ENCODE measurements around the gene STARD3.

Gene STARD3

DNA sequence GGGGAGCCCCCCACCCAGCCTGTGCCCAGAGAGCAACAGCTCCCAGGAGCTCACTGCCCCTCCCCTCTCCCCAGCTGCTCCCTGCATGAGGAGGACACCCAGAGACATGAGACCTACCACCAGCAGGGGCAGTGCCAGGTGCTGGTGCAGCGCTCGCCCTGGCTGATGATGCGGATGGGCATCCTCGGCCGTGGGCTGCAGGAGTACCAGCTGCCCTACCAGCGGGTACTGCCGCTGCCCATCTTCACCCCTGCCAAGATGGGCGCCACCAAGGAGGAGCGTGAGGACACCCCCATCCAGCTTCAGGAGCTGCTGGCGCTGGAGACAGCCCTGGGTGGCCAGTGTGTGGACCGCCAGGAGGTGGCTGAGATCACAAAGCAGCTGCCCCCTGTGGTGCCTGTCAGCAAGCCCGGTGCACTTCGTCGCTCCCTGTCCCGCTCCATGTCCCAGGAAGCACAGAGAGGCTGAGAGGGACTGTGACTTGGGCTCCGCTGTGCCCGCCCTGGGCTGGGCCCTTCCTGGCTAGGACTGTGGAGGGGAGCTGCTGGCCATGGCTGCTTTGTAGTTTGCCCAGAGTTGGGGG is 28.8 kb downstream of the STARD3 start:
- H3K9ac ChIP-seq (ENCODE audit: low read depth in 1 of 2, low read length in 2 of 2) = no peak overlapping the region
- peaks cover 14 to 19% of the 10 kb centered on the region in 2 donors for H3K27me3 ChIP-seq (ENCODE audit: control insufficient read depth in 2 of 2, insufficient read depth in 2 of 2, low read length in 2 of 2)

GRCh38 chr17:39666231-39666600 is 29.3 kb downstream of the STARD3 start:
- Histone ChIP-seq H3K36me3 (ENCODE audit: control insufficient read depth in 2 of 2, insufficient read depth in 2 of 2, low read length in 2 of 2) (peaks cover 7 to 9% of the 10 kb centered on the region in 2 donors), H3K27me3 (ENCODE audit: control insufficient read depth in 2 of 2, insufficient read depth in 2 of 2, low read length in 2 of 2) (peaks cover 15 to 19% of the 10 kb centered on the region in 2 donors), H3K4me3 (ENCODE audit: low read length in 2 of 2) (no peak overlapping the region), H3K9me3 (ENCODE audit: control insufficient read depth in 2 of 2, low read length in 2 of 2) (no peaks in the 10 kb centered on the region), H3K4me1 (ENCODE audit: control insufficient read depth in 2 of 2, insufficient read depth in 2 of 2, low read length in 2 of 2) (peaks cover 33 to 40% of the 10 kb centered on the region in 2 donors), H3K27ac (ENCODE audit: low read depth in 2 of 2, low read length in 2 of 2) (no peak overlapping the region), H3K9ac (ENCODE audit: low read depth in 1 of 2, low read length in 2 of 2) (no peak overlapping the region)

More for the DNA sequence above, 28.8 kb downstream of the STARD3 start:
- peaks cover 33 to 40% of the 10 kb centered on the region in 2 donors for H3K4me1 ChIP-seq (ENCODE audit: control insufficient read depth in 2 of 2, insufficient read depth in 2 of 2, low read length in 2 of 2)
- no peak overlapping the region for H3K4me3 ChIP-seq (ENCODE audit: low read length in 2 of 2)
- H3K9me3 ChIP-seq (ENCODE audit: control insufficient read depth in 2 of 2, low read length in 2 of 2) = no peaks in the 10 kb centered on the region
- H3K36me3 ChIP-seq (ENCODE audit: control insufficient read depth in 2 of 2, insufficient read depth in 2 of 2, low read length in 2 of 2) = peaks cover 12 to 13% of the 10 kb centered on the region in 2 donors
- no peak overlapping the region for H3K27ac ChIP-seq (ENCODE audit: low read depth in 2 of 2, low read length in 2 of 2)

DNA sequence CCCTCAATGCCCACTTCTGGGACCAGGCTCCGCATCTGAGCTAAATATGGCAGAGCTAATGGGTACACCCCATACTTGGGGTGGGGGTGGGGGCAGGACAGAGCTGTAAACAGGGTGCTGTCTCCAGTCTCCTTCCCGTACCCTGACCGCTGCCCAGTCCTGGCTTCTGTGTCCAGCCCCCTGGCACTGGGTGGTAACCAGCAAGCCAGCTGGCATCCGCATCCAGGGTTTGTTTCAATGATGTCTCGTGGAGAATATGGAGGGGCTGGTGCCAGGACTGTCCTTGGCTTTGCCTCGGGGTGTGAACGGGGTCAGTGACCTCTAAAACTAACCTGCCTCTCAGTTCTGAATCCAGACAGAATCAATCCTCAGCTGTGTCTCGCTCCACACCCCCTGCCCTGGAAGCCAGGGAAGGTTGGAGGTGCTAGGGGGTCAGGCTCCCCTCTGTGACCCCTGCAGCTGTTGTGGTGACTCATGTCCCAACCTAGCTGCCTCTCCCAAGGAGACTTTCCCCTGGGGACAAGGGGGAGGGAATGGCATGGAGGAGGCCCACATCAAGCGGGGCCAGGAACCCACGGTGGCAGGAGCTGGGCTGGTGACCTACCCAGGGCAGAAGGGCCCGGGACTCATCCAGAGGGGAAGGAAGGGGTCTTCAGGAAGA is 29.8 kb downstream of the STARD3 start:
- no peak overlapping the region for H3K27ac ChIP-seq (ENCODE audit: low read depth in 2 of 2, low read length in 2 of 2)
- peaks cover 37 to 44% of the 10 kb centered on the region in 2 donors for H3K4me1 ChIP-seq (ENCODE audit: control insufficient read depth in 2 of 2, insufficient read depth in 2 of 2, low read length in 2 of 2)
- H3K9ac ChIP-seq (ENCODE audit: low read depth in 1 of 2, low read length in 2 of 2) = no peak overlapping the region
- peaks cover 15 to 19% of the 10 kb centered on the region in 2 donors for H3K27me3 ChIP-seq (ENCODE audit: control insufficient read depth in 2 of 2, insufficient read depth in 2 of 2, low read length in 2 of 2)
- no peaks in the 10 kb centered on the region for H3K9me3 ChIP-seq (ENCODE audit: control insufficient read depth in 2 of 2, low read length in 2 of 2)
- H3K4me3 ChIP-seq (ENCODE audit: low read length in 2 of 2) = no peak overlapping the region
- peaks cover 4 to 6% of the 10 kb centered on the region in 2 donors for H3K36me3 ChIP-seq (ENCODE audit: control insufficient read depth in 2 of 2, insufficient read depth in 2 of 2, low read length in 2 of 2)

DNA sequence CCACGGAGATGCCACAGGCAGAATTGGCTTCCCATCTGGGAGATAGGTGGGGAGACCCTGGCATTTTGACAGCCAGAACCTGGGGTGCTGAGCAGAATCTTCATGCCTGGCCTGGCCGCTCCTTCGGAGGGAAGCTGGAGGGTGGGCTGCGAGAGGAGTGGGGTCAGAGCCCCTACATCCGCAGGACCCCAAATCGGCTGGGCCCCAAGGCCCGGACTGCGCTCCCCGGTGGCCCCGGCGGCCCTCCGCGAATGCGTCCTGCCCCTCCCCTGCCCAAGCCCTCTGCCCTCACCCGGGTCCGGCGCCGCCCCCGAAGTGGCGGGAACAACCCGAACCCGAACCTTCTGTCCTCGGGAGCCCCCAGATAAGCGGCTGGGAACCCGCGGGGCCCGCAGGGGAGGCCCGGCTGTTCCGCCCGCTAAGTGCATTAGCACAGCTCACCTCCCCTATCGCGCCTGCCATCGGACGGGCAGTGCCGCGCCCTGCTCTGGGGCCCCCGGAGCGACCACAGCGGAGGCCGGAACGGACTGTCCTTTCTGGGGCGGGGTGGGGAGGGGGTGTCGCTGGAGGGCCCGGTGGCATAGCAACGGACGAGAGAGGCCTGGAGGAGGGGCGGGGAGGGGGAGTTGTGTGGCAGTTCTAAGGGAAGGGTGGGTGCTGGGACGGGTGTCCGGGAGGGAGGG is 30.5 kb downstream of the STARD3 start:
- H3K27ac ChIP-seq (ENCODE audit: low read depth in 2 of 2, low read length in 2 of 2) = no peak overlapping the region
- H3K4me1 ChIP-seq (ENCODE audit: control insufficient read depth in 2 of 2, insufficient read depth in 2 of 2, low read length in 2 of 2) = peaks cover 38 to 44% of the 10 kb centered on the region in 2 donors
- H3K4me3 ChIP-seq (ENCODE audit: low read length in 2 of 2) = no peak overlapping the region

DNA sequence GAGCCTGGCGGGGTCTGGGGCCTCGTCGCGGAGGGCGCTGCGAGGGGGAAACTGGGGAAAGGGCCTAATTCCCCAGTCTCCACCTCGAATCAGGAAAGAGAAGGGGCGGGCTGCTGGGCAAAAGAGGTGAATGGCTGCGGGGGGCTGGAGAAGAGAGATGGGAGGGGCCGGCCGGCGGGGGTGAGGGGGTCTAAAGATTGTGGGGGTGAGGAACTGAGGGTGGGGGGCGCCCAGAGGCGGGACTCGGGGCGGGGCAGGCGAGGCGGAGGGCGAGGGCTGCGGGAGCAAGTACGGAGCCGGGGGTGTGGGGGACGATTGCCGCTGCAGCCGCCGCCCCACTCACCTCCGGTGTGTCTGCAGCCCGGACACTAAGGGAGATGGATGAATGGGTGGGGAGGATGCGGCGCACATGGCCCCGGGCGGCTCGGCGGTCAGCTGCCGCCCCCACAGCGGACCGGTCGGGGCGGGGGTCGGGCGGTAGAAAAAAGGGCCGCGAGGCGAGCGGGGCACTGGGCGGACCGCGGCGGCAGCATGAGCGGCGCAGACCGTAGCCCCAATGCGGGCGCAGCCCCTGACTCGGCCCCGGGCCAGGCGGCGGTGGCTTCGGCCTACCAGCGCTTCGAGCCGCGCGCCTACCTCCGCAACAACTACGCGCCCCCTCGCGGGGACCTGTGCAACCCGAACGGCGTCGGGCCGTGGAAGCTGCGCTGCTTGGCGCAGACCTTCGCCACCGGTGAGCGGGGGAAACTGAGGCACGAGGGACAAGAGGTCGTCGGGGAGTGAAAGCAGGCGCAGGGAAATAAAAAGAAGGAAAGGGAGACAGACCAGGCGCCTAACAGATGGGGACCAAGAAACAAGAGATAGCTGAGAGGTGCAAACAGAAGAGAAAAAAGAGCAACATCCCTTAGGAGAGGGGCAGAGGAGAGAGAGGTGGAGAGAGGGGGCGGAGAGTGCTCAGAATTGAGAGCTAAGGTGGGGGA is 31.3 kb downstream of the STARD3 start, which contains the start of gene PNMT:
TSS of gene PNMT (plus strand) at position 509 of the 980 bp plus-strand sequence. CDS start at position 532, 23 bp downstream.
- Histone ChIP-seq H3K36me3 (ENCODE audit: control insufficient read depth in 2 of 2, insufficient read depth in 2 of 2, low read length in 2 of 2) (no peaks in the 10 kb centered on the region), H3K4me1 (ENCODE audit: control insufficient read depth in 2 of 2, insufficient read depth in 2 of 2, low read length in 2 of 2) (peaks cover 31 to 38% of the 10 kb centered on the region in 2 donors), H3K27me3 (ENCODE audit: control insufficient read depth in 2 of 2, insufficient read depth in 2 of 2, low read length in 2 of 2) (peaks cover 15 to 19% of the 10 kb centered on the region in 2 donors), H3K27ac (ENCODE audit: low read depth in 2 of 2, low read length in 2 of 2) (no peak within 1 kb of the TSS), H3K9me3 (ENCODE audit: control insufficient read depth in 2 of 2, low read length in 2 of 2) (no peaks in the 10 kb centered on the region), H3K9ac (ENCODE audit: low read depth in 1 of 2, low read length in 2 of 2) (peak within 1 kb of the TSS; percentile 32 to 63), H3K4me3 (ENCODE audit: low read length in 2 of 2) (peak within 1 kb of the TSS; percentile 20 to 40)

More for the DNA sequence above, 30.5 kb downstream of the STARD3 start:
- H3K9me3 ChIP-seq (ENCODE audit: control insufficient read depth in 2 of 2, low read length in 2 of 2) = no peaks in the 10 kb centered on the region
- H3K36me3 ChIP-seq (ENCODE audit: control insufficient read depth in 2 of 2, insufficient read depth in 2 of 2, low read length in 2 of 2) = peaks cover 0 to 6% of the 10 kb centered on the region in 2 donors
- no peak overlapping the region for H3K9ac ChIP-seq (ENCODE audit: low read depth in 1 of 2, low read length in 2 of 2)
- peaks cover 15 to 19% of the 10 kb centered on the region in 2 donors for H3K27me3 ChIP-seq (ENCODE audit: control insufficient read depth in 2 of 2, insufficient read depth in 2 of 2, low read length in 2 of 2)

DNA sequence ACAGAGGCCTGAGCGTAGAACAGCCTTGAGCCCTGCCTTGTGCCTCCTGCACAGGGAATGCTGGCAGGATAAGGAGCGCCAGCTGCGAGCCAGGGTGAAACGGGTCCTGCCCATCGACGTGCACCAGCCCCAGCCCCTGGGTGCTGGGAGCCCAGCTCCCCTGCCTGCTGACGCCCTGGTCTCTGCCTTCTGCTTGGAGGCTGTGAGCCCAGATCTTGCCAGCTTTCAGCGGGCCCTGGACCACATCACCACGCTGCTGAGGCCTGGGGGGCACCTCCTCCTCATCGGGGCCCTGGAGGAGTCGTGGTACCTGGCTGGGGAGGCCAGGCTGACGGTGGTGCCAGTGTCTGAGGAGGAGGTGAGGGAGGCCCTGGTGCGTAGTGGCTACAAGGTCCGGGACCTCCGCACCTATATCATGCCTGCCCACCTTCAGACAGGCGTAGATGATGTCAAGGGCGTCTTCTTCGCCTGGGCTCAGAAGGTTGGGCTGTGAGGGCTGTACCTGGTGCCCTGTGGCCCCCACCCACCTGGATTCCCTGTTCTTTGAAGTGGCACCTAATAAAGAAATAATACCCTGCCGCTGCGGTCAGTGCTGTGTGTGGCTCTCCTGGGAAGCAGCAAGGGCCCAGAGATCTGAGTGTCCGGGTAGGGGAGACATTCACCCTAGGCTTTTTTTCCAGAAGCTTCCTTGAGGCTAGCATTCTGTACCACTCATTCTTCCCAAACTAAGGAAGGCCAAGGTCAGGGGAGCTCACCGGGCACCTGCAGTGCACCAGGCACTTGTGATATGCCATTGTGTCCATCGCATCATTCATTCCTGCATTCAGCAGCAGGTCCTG is 33.2 kb downstream of the STARD3 start:
- Histone ChIP-seq H3K9ac (ENCODE audit: low read depth in 1 of 2, low read length in 2 of 2) (no peak overlapping the region), H3K27me3 (ENCODE audit: control insufficient read depth in 2 of 2, insufficient read depth in 2 of 2, low read length in 2 of 2) (peaks cover 15 to 19% of the 10 kb centered on the region in 2 donors), H3K4me3 (ENCODE audit: low read length in 2 of 2) (no peak overlapping the region), H3K9me3 (ENCODE audit: control insufficient read depth in 2 of 2, low read length in 2 of 2) (no peaks in the 10 kb centered on the region), H3K4me1 (ENCODE audit: control insufficient read depth in 2 of 2, insufficient read depth in 2 of 2, low read length in 2 of 2) (peaks cover 29 to 32% of the 10 kb centered on the region in 2 donors), H3K27ac (ENCODE audit: low read depth in 2 of 2, low read length in 2 of 2) (no peak overlapping the region), H3K36me3 (ENCODE audit: control insufficient read depth in 2 of 2, insufficient read depth in 2 of 2, low read length in 2 of 2) (no peaks in the 10 kb centered on the region)

DNA sequence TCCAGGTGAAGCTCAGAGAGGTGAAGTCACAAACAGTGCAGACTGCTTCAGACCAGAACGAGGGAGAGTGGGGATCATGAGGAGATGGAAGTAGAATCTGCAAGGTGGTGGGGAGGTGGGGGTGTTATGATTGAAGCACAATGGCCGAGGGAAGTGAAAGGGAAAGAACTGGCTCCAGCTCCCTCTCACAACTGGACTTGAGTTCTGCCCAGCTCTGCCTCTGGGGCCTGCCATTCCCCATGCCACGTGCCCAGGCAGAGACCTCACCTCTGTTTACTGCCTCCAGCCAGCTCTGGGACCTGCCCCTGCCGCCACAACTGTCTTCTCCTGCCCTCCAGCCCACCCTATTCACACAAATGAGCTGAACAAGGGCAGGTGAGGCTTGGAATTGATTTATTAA is 33.8 kb downstream of the STARD3 start:
- Histone ChIP-seq H3K27me3 (ENCODE audit: control insufficient read depth in 2 of 2, insufficient read depth in 2 of 2, low read length in 2 of 2) (peaks cover 15 to 19% of the 10 kb centered on the region in 2 donors), H3K36me3 (ENCODE audit: control insufficient read depth in 2 of 2, insufficient read depth in 2 of 2, low read length in 2 of 2) (no peaks in the 10 kb centered on the region), H3K4me3 (ENCODE audit: low read length in 2 of 2) (no peak overlapping the region), H3K9me3 (ENCODE audit: control insufficient read depth in 2 of 2, low read length in 2 of 2) (no peaks in the 10 kb centered on the region), H3K9ac (ENCODE audit: low read depth in 1 of 2, low read length in 2 of 2) (no peak overlapping the region), H3K4me1 (ENCODE audit: control insufficient read depth in 2 of 2, insufficient read depth in 2 of 2, low read length in 2 of 2) (peaks cover 34 to 35% of the 10 kb centered on the region in 2 donors), H3K27ac (ENCODE audit: low read depth in 2 of 2, low read length in 2 of 2) (no peak overlapping the region)

- H3K9ac ChIP-seq (ENCODE audit: low read depth in 1 of 2, low read length in 2 of 2) = peak overlapping the region; percentile 52 to 58
- peaks cover 0 to 1% of the 10 kb centered on the region in 2 donors for H3K36me3 ChIP-seq (ENCODE audit: control insufficient read depth in 2 of 2, insufficient read depth in 2 of 2, low read length in 2 of 2)
- peak overlapping the region; percentile 63 to 65 for H3K27ac ChIP-seq (ENCODE audit: low read depth in 2 of 2, low read length in 2 of 2)
- peaks cover 10 to 13% of the 10 kb centered on the region in 2 donors for H3K27me3 ChIP-seq (ENCODE audit: control insufficient read depth in 2 of 2, insufficient read depth in 2 of 2, low read length in 2 of 2)
- H3K4me3 ChIP-seq (ENCODE audit: low read length in 2 of 2) = no peak overlapping the region
- H3K4me1 ChIP-seq (ENCODE audit: control insufficient read depth in 2 of 2, insufficient read depth in 2 of 2, low read length in 2 of 2) = peaks cover 40 to 43% of the 10 kb centered on the region in 2 donors
- no peaks in the 10 kb centered on the region for H3K9me3 ChIP-seq (ENCODE audit: control insufficient read depth in 2 of 2, low read length in 2 of 2)
Measured at GRCh38 chr17:39671651-39672521, 34.9 kb downstream of the STARD3 start.

All from mucosa of rectum (tissue), 2 donors.